BE2C (cell line): Measurements from ENCODE around the gene P2RX3.

ENCODE experiments used
- DNase-seq: peaks from one replicate; pipeline ENCODE4 v3.0.0-alpha.2; 2020
- H3K27me3 ChIP-seq: fragments of 250-450 bp; sonication (Bioruptor Pico); 2 replicates; pipeline ENCODE4 v1.5.1; 2020; ENCODE audit warnings: mild to moderate bottlenecking
- H3K36me3 ChIP-seq: fragments of 250-450 bp; sonication (Bioruptor Pico); 2 replicates; pipeline ENCODE4 v1.5.1; 2020; ENCODE audit warnings: mild to moderate bottlenecking
- H3K4me1 ChIP-seq: fragments of 250-450 bp; sonication (Bioruptor Pico); 2 replicates; pipeline ENCODE4 v1.5.1; 2020
- H3K4me3 ChIP-seq: 2 replicates; pipeline ENCODE4 v1.5.1; 2011; ENCODE audit warnings: low read depth, low read length
- H3K9me3 ChIP-seq: fragments of 250-450 bp; sonication (Bioruptor Pico); 2 replicates; pipeline ENCODE4 v1.5.1; 2020
- TF ChIP-seq, protein P1 (sequence below): IDR thresholded peaks from 2 replicates; pipeline ENCODE4 v1.5.1; 2012; ENCODE audit warnings: mild to moderate bottlenecking, low read depth, low read length

The P2RX3 gene

GRCh38 chr11:57345555-57346211 lies 7.5 kb downstream of the P2RX3 start:
- DNase-seq, result peak; percentile 55
- H3K27me3 ChIP-seq, result no peaks in the 10 kb centered on the region
- no peaks in the 10 kb centered on the region for H3K36me3 ChIP-seq
- H3K9me3 ChIP-seq, result no peaks in the 10 kb centered on the region
- no peak overlapping the region for H3K4me3 ChIP-seq
- TF ChIP-seq, protein P1, sequence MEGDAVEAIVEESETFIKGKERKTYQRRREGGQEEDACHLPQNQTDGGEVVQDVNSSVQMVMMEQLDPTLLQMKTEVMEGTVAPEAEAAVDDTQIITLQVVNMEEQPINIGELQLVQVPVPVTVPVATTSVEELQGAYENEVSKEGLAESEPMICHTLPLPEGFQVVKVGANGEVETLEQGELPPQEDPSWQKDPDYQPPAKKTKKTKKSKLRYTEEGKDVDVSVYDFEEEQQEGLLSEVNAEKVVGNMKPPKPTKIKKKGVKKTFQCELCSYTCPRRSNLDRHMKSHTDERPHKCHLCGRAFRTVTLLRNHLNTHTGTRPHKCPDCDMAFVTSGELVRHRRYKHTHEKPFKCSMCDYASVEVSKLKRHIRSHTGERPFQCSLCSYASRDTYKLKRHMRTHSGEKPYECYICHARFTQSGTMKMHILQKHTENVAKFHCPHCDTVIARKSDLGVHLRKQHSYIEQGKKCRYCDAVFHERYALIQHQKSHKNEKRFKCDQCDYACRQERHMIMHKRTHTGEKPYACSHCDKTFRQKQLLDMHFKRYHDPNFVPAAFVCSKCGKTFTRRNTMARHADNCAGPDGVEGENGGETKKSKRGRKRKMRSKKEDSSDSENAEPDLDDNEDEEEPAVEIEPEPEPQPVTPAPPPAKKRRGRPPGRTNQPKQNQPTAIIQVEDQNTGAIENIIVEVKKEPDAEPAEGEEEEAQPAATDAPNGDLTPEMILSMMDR, result peak; percentile 57
- peaks cover 3% of the 10 kb centered on the region; the same call in 1 of the 2 replicates for H3K4me1 ChIP-seq

GRCh38 chr11:57347336-57347735 lies 9.2 kb downstream of the P2RX3 start:
- H3K36me3 ChIP-seq, result no peaks in the 10 kb centered on the region
- TF ChIP-seq, protein P1, result no peak
- H3K4me3 ChIP-seq, result no peak overlapping the region
- no peaks in the 10 kb centered on the region for H3K27me3 ChIP-seq
- H3K9me3 ChIP-seq, result no peaks in the 10 kb centered on the region
- no peak for DNase-seq
- H3K4me1 ChIP-seq, result peaks cover 3% of the 10 kb centered on the region; the same call in 1 of the 2 replicates

- Histone ChIP-seq H3K27me3 (no peaks in the 10 kb centered on the region), H3K36me3 (no peaks in the 10 kb centered on the region), H3K4me1 (peaks cover 3% of the 10 kb centered on the region; the same call in 1 of the 2 replicates), H3K9me3 (no peaks in the 10 kb centered on the region), H3K4me3 (no peak overlapping the region)
- TF ChIP-seq, protein P1, result no peak
- no peak for DNase-seq
These were observed 9.9 kb downstream of the P2RX3 start for GRCh38 chr11:57348052-57348451.

- H3K4me1 ChIP-seq, result peaks cover 3% of the 10 kb centered on the region; the same call in 1 of the 2 replicates
- TF ChIP-seq, protein P1, result no peak
- no peaks in the 10 kb centered on the region for H3K36me3 ChIP-seq
- no peaks in the 10 kb centered on the region for H3K27me3 ChIP-seq
- no peak for DNase-seq
- no peak overlapping the region for H3K4me3 ChIP-seq
- no peaks in the 10 kb centered on the region for H3K9me3 ChIP-seq
These were observed 10.6 kb downstream of the P2RX3 start for GRCh38 chr11:57348636-57349313.

GRCh38 chr11:57349491-57350274 lies 11.5 kb downstream of the P2RX3 start:
- TF ChIP-seq, protein P1, result peak; percentile 72
- peaks cover 3% of the 10 kb centered on the region; the same call in 1 of the 2 replicates for H3K4me1 ChIP-seq
- no peaks in the 10 kb centered on the region for H3K36me3 ChIP-seq
- H3K27me3 ChIP-seq, result no peaks in the 10 kb centered on the region
- H3K9me3 ChIP-seq, result no peaks in the 10 kb centered on the region
- no peak overlapping the region; the same call in 1 of the 2 replicates for H3K4me3 ChIP-seq
- DNase-seq, result peak; percentile 68
